Mesendoderm (in vitro differentiated cells): ENCODE results near the gene ZCWPW1.
"Not testable (repeated sequence)": the region's sequence is repeated elsewhere in the genome, so short reads cannot be mapped to it uniquely, and the experiment has no call there.

Experiments
- DNase-seq: peaks from one replicate; pipeline ENCODE4 v3.0.0; 2013
- H2AK5ac ChIP-seq: 2 replicates; pipeline ENCODE4 v1.6.1; 2013; ENCODE audit warnings: low read length, inconsistent platforms
- H2BK120ac ChIP-seq: 2 replicates; pipeline ENCODE4 v1.6.1; 2013; ENCODE audit warnings: low read depth, mild to moderate bottlenecking, low read length, moderate library complexity, mixed read lengths
- H2BK15ac ChIP-seq: replicated peaks from 2 replicates; pipeline ENCODE4 v1.6.1; 2013; ENCODE audit warnings: low read depth, mild to moderate bottlenecking, moderate library complexity
- H2BK5ac ChIP-seq: 2 replicates; pipeline ENCODE4 v1.6.1; 2013; ENCODE audit warnings: low read length, inconsistent platforms
- H3K18ac ChIP-seq: 2 replicates; pipeline ENCODE4 v1.6.1; 2013; ENCODE audit warnings: mild to moderate bottlenecking, low read length, mixed read lengths
- H3K23ac ChIP-seq: one replicate; pipeline ENCODE4 v1.6.1; 2013; ENCODE audit warnings: low read length
- H3K27ac ChIP-seq: 2 replicates; pipeline ENCODE4 v1.5.1; 2013; ENCODE audit warnings: low read depth, mild to moderate bottlenecking, inconsistent platforms, low read length, moderate library complexity
- H3K27me3 ChIP-seq: 2 replicates; pipeline ENCODE4 v1.6.1; 2013; ENCODE audit warnings: low read length, control low read depth, mild to moderate bottlenecking, inconsistent platforms; ENCODE audit not compliant: insufficient read depth, poor library complexity
- H3K36me3 ChIP-seq: 2 replicates; pipeline ENCODE4 v1.6.1; 2013; ENCODE audit warnings: low read length, inconsistent platforms; ENCODE audit not compliant: control insufficient read depth, insufficient read depth
- H3K4ac ChIP-seq: one replicate; pipeline ENCODE4 v1.6.1; 2013; ENCODE audit warnings: low read depth, mild to moderate bottlenecking, low read length, moderate library complexity
- H3K4me1 ChIP-seq: 2 replicates; pipeline ENCODE4 v1.6.1; 2013; ENCODE audit warnings: low read depth, low read length, inconsistent platforms; ENCODE audit not compliant: control insufficient read depth
- H3K4me2 ChIP-seq: 2 replicates; pipeline ENCODE4 v1.6.1; 2013; ENCODE audit warnings: low read length
- H3K4me3 ChIP-seq: 2 replicates; pipeline ENCODE4 v1.5.1; 2013; ENCODE audit warnings: mild to moderate bottlenecking, low read length
- H3K56ac ChIP-seq: one replicate; pipeline ENCODE4 v1.6.1; 2013; ENCODE audit warnings: low read length
- H3K79me1 ChIP-seq: 2 replicates; pipeline ENCODE4 v1.6.1; 2013; ENCODE audit warnings: low read length, inconsistent platforms
- H3K79me2 ChIP-seq: 2 replicates; pipeline ENCODE4 v1.6.1; 2013; ENCODE audit warnings: mild to moderate bottlenecking, low read length; ENCODE audit not compliant: control insufficient read depth, insufficient read depth
- H3K9ac ChIP-seq: 2 replicates; pipeline ENCODE4 v1.6.1; 2013; ENCODE audit warnings: low read length, inconsistent platforms
- H4K5ac ChIP-seq: one replicate; pipeline ENCODE4 v1.6.1; 2013; ENCODE audit warnings: low read length
- H4K8ac ChIP-seq: one replicate; pipeline ENCODE4 v1.6.1; 2013; ENCODE audit warnings: low read depth, mild to moderate bottlenecking, control low read depth, low read length, moderate library complexity
- WGBS: extraction: QIAGEN DNeasy Blood & Tissue Kit; methylation state at CpG from one replicate; pipeline ENCODE4 v1.1.7; 2013; ENCODE audit warnings: low lambda C conversion rate, missing lambda C conversion rate; ENCODE audit not compliant: insufficient coverage; ENCODE audit errors: extremely low coverage; 5-methylcytosine and 5-hydroxymethylcytosine counted together

ZCWPW1 gene

DNA sequence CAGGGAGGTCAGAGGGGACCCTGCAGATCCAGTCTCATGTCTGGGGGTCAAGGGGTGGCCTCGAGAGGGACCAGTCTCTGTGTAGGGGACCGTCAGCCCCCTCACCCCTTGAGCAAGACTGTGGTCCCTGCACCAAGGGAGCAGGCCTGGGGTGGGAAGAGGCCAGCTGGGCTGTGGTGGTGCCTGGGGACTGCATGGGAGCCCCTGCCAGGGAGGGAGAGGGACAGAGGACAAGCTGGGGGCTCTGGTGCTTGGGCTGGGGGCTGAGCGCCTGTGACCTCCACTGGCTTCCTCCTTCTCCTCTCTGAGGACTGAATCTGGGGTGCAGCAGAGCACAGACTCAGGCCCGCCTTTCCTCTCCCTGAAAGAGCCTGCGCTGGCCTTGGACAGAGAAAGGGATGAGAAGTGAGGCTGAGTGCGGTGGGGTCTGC lies 71.4 kb downstream of the ZCWPW1 start:
- no peak overlapping the region for H3K9ac ChIP-seq
- H3K79me1 ChIP-seq: no peaks in the 10 kb centered on the region
- no peak overlapping the region for H2AK5ac ChIP-seq
- no peak overlapping the region for H2BK15ac ChIP-seq
- H3K36me3 ChIP-seq: peaks cover 11% of the 10 kb centered on the region
- no peak overlapping the region for H3K18ac ChIP-seq
- no peak overlapping the region for H3K4me2 ChIP-seq
- H3K4ac ChIP-seq: no peak overlapping the region
- H4K8ac ChIP-seq: no peak overlapping the region
- WGBS: no CpG with 5 or more reads among the region's 6 CpGs
- H4K5ac ChIP-seq: no peak overlapping the region
- no peak overlapping the region for H2BK120ac ChIP-seq
- H3K27me3 ChIP-seq: no peaks in the 10 kb centered on the region
- H3K56ac ChIP-seq: no peak overlapping the region
- no peak overlapping the region for H3K4me3 ChIP-seq
- no peak overlapping the region for H2BK5ac ChIP-seq
- no peaks in the 10 kb centered on the region for H3K79me2 ChIP-seq
- H3K4me1 ChIP-seq: no peaks in the 10 kb centered on the region
- H3K23ac ChIP-seq: no peak overlapping the region
- no peak overlapping the region for H3K27ac ChIP-seq
- no peak for DNase-seq

DNA sequence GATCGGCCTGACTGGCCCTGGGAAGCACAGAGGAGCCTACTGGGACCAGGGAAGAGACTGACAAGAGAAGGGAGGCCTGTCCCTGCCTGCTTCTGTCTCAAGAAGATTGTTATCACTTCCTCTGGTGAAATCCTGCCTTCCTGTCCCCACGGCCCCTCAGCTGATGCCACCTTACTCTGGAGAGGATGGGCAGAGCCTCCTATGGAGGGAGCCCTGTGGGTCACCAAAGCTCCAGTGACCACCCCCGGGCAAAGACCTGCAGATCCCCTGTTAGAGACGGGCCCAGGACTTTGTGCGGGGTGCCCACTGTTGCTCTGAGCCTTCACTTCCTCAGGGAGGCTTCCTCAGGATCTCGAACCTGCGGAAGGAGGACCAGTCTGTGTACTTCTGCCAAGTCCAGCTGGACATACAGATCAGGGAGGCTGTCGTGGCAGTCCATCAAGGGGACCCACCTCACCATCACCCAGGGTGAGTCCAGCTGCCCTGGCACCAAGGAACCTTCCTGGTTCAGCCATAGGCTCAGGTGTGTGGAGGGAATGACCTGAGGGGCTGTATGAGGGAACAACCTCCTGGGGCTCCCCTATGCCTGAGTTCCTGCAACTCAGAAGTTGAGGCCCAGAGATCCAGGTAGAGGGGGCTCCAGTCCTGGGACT lies 72.0 kb downstream of the ZCWPW1 start:
- Histone ChIP-seq H3K4me1 (no peaks in the 10 kb centered on the region), H2BK15ac (no peak overlapping the region), H3K4me3 (no peak overlapping the region), H3K9ac (no peak overlapping the region), H3K27me3 (no peaks in the 10 kb centered on the region), H3K18ac (no peak overlapping the region), H3K23ac (no peak overlapping the region), H4K5ac (no peak overlapping the region), H4K8ac (no peak overlapping the region), H2BK5ac (no peak overlapping the region), H2BK120ac (no peak overlapping the region), H2AK5ac (no peak overlapping the region), H3K27ac (no peak overlapping the region), H3K79me2 (no peaks in the 10 kb centered on the region), H3K36me3 (peaks cover 10% of the 10 kb centered on the region), H3K4me2 (no peak overlapping the region), H3K4ac (no peak overlapping the region), H3K56ac (no peak overlapping the region), H3K79me1 (no peaks in the 10 kb centered on the region)
- DNase-seq: no peak
- no CpG with 5 or more reads among the region's 8 CpGs for WGBS

- H2AK5ac ChIP-seq: no peak overlapping the region
- H3K79me2 ChIP-seq: no peaks in the 10 kb centered on the region
- no peak overlapping the region for H3K4ac ChIP-seq
- H3K27ac ChIP-seq: no peak overlapping the region
- H3K23ac ChIP-seq: no peak overlapping the region
- no peak overlapping the region for H2BK120ac ChIP-seq
- no peaks in the 10 kb centered on the region for H3K27me3 ChIP-seq
- no CpG with 5 or more reads among the region's 6 CpGs for WGBS
- no peak overlapping the region for H2BK5ac ChIP-seq
- DNase-seq: no peak
- no peak overlapping the region for H3K56ac ChIP-seq
- H3K4me2 ChIP-seq: no peak overlapping the region
- no peaks in the 10 kb centered on the region for H3K79me1 ChIP-seq
- no peak overlapping the region for H2BK15ac ChIP-seq
- H3K9ac ChIP-seq: no peak overlapping the region
- H3K4me1 ChIP-seq: no peaks in the 10 kb centered on the region
- H3K18ac ChIP-seq: no peak overlapping the region
- H3K36me3 ChIP-seq: peaks cover 10% of the 10 kb centered on the region
- H4K5ac ChIP-seq: no peak overlapping the region
- H3K4me3 ChIP-seq: no peak overlapping the region
- H4K8ac ChIP-seq: no peak overlapping the region
Observed at GRCh38 chr7:100353685-100354330, 74.7 kb downstream of the ZCWPW1 start.

DNA sequence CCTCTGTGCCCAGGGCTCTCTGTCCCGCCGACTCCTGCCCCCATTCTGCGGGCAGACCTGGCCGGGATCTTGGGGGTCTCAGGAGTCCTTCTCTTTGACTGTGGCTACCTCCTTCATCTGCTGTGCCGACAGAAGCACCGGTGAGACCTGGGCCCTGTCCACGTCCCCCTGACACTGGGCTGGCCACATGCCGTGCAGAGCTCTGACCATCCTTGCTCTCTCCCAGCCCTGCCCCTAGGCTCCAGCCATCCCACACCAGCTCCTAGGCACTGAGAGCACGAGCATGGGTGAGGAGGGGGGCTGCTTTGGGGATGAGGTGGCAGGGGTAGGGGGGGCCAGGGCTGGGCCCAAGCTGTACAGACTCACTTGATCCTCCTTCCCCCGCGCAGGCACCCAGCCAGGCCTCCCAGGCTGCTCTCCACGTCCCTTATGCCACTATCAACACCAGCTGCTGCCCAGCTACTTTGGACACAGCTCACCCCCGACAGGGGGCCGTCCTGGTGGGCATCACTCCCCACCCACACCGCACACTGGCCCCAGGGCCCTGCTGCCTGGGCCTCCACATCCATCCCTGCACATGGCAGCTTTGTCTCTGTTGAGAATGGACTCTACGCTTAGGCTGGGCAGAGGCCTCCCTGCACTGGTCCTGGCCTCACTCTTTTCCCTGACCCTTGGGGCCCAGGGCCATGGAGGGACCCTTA lies 75.4 kb downstream of the ZCWPW1 start:
- H3K36me3 ChIP-seq: peaks cover 10% of the 10 kb centered on the region
- no peak overlapping the region for H4K8ac ChIP-seq
- no peak overlapping the region for H3K27ac ChIP-seq
- no CpG with 5 or more reads among the region's 16 CpGs for WGBS
- no peak overlapping the region for H3K56ac ChIP-seq
- H3K79me2 ChIP-seq: no peaks in the 10 kb centered on the region
- H3K4me1 ChIP-seq: no peaks in the 10 kb centered on the region
- no peaks in the 10 kb centered on the region for H3K79me1 ChIP-seq
- no peaks in the 10 kb centered on the region for H3K27me3 ChIP-seq
- H3K4ac ChIP-seq: no peak overlapping the region
- H2BK120ac ChIP-seq: no peak overlapping the region
- no peak overlapping the region for H2BK15ac ChIP-seq
- H3K23ac ChIP-seq: no peak overlapping the region
- no peak overlapping the region for H3K4me2 ChIP-seq
- no peak overlapping the region for H2AK5ac ChIP-seq
- no peak overlapping the region for H2BK5ac ChIP-seq
- no peak overlapping the region for H3K4me3 ChIP-seq
- DNase-seq: no peak
- H3K9ac ChIP-seq: no peak overlapping the region
- no peak overlapping the region for H4K5ac ChIP-seq
- no peak overlapping the region for H3K18ac ChIP-seq

DNA sequence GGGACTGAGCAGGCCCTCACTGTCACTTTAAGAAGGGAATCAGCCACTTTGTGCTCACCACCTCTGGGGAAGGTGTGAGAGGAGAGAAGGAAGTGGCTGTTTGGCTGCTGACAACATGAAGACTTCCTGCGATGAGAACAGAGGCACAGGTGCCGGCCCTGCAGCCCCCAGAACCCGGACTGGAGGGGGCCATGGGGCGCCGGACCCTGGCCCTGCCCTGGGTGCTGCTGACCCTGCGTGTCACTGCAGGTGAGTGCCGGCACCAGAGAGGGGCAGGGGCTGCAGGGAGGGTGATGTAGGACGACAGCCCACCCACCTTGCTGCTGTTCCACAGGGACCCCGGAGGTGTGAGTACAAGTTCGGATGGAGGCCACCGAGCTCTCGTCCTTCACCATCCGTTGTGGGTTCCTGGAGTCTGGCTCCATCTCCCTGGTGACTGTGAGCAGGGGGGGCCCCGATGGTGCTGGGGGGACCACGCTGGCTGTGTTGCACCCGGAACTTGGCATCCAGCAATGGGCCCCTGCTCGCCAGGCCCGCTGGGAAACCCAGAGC lies 76.2 kb downstream of the ZCWPW1 start:
- not testable (repeated sequence) for H3K56ac ChIP-seq, H3K9ac ChIP-seq, H3K18ac ChIP-seq, H3K4me1 ChIP-seq, H3K27ac ChIP-seq, H3K4me3 ChIP-seq, H3K79me1 ChIP-seq, H2BK120ac ChIP-seq, H3K4me2 ChIP-seq, H3K23ac ChIP-seq, H4K5ac ChIP-seq, H3K4ac ChIP-seq, H2BK15ac ChIP-seq, H2BK5ac ChIP-seq, H2AK5ac ChIP-seq, DNase-seq, H3K27me3 ChIP-seq, H4K8ac ChIP-seq, H3K79me2 ChIP-seq
- no CpG with 5 or more reads among the region's 18 CpGs for WGBS
- H3K36me3 ChIP-seq: peaks cover 15% of the 10 kb centered on the region
